HUES48 (cell line): ENCODE measurements around the gene KRT73.
"Not testable (repeated sequence)": the region's sequence is repeated elsewhere in the genome, so short reads cannot be mapped to it uniquely, and the experiment has no call there.

Experiments used
- H3K27ac ChIP-seq: one replicate; pipeline ENCODE4 v1.7.0; 2013; ENCODE audit warnings: low read depth, low read length, inconsistent platforms
- H3K27me3 ChIP-seq: 2 replicates; pipeline ENCODE4 v1.6.1; 2013; ENCODE audit warnings: mild to moderate bottlenecking, low read length; ENCODE audit not compliant: control insufficient read depth, insufficient read depth
- H3K36me3 ChIP-seq: 2 replicates; pipeline ENCODE4 v1.6.1; 2013; ENCODE audit warnings: low read length; ENCODE audit not compliant: control insufficient read depth, insufficient read depth
- H3K4me1 ChIP-seq: 2 replicates; pipeline ENCODE4 v1.6.1; 2013; ENCODE audit warnings: mild to moderate bottlenecking, low read length; ENCODE audit not compliant: control insufficient read depth, insufficient read depth
- H3K4me3 ChIP-seq: 2 replicates; pipeline ENCODE4 v1.5.1; 2013; ENCODE audit warnings: mild to moderate bottlenecking, low read depth, low read length
- H3K9ac ChIP-seq: 2 replicates; pipeline ENCODE4 v1.6.1; 2013; ENCODE audit warnings: mild to moderate bottlenecking, low read depth, low read length, moderate library complexity
- H3K9me3 ChIP-seq: 2 replicates; pipeline ENCODE4 v1.6.1; 2013; ENCODE audit warnings: low read length; ENCODE audit not compliant: control insufficient read depth, insufficient read depth

The KRT73 gene

DNA sequence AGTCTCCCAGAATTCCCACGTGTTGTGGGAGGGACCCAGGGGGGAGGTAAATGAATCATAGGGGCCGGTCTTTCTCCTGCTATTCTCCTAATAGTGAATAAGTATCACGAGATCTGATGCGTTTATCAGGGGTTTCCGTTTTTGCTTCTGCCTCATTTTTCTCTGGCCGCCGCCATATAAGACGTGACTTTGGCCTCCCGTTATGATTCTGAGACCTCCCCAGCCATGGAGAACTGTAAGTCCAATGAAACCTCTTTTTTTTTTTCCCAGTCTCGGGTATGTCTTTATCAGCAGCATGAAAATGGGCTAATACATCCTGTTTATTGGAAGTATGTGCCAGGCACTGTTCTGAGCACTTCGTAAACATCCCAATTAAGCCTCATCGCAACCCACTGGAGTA lies 17.9 kb downstream of the KRT73 start:
- no peak overlapping the region for H3K4me3 ChIP-seq
- H3K4me1 ChIP-seq = no peaks in the 10 kb centered on the region
- H3K9ac ChIP-seq = no peak overlapping the region
- H3K36me3 ChIP-seq = no peaks in the 10 kb centered on the region
- H3K27me3 ChIP-seq = peaks cover 23% of the 10 kb centered on the region
- no peak overlapping the region for H3K27ac ChIP-seq
- no peaks in the 10 kb centered on the region for H3K9me3 ChIP-seq

DNA sequence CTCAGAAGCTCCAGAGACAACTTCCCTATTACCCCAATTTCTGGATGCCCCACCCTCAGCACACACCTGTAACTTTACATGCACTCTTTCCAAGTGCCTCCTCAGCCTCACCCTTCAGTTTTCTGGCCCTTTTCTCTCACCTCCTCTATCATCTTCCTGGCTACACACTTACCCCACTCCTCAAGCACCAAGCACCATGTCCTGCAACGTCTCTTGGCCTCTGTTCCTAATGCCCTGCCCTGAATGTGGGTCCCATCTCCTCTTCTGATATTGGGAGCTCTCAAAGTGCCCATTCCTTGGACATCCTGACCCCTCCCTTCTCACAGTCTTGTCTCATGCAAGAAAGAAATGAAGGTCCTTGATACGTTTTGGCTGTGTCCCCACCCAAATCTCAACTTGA lies 18.3 kb downstream of the KRT73 start:
- Histone ChIP-seq H3K36me3 (no peaks in the 10 kb centered on the region), H3K9ac (no peak overlapping the region), H3K27me3 (peaks cover 23% of the 10 kb centered on the region), H3K4me3 (no peak overlapping the region), H3K9me3 (no peaks in the 10 kb centered on the region), H3K27ac (no peak overlapping the region), H3K4me1 (no peaks in the 10 kb centered on the region)

- H3K4me3 ChIP-seq = no peak overlapping the region
- no peaks in the 10 kb centered on the region for H3K4me1 ChIP-seq
- H3K36me3 ChIP-seq = no peaks in the 10 kb centered on the region
- no peaks in the 10 kb centered on the region for H3K9me3 ChIP-seq
- H3K9ac ChIP-seq = no peak overlapping the region
- H3K27me3 ChIP-seq = peaks cover 23% of the 10 kb centered on the region
- no peak overlapping the region for H3K27ac ChIP-seq
These were observed 19.4 kb downstream of the KRT73 start for GRCh38 chr12:52598966-52599365.

- H3K4me1 ChIP-seq, H3K9ac ChIP-seq, H3K27ac ChIP-seq, H3K27me3 ChIP-seq, H3K4me3 ChIP-seq, H3K36me3 ChIP-seq: not testable (repeated sequence)
- peaks cover 13% of the 10 kb centered on the region for H3K9me3 ChIP-seq
These were observed 24.1 kb downstream of the KRT73 start for GRCh38 chr12:52594237-52594636.

GRCh38 chr12:52591521-52591920 lies 26.8 kb downstream of the KRT73 start:
- H3K4me3 ChIP-seq = no peak overlapping the region
- no peaks in the 10 kb centered on the region for H3K36me3 ChIP-seq
- H3K4me1 ChIP-seq = no peaks in the 10 kb centered on the region
- no peak overlapping the region for H3K27ac ChIP-seq
- H3K27me3 ChIP-seq = no peaks in the 10 kb centered on the region
- H3K9me3 ChIP-seq = peaks cover 13% of the 10 kb centered on the region
- H3K9ac ChIP-seq = no peak overlapping the region

DNA sequence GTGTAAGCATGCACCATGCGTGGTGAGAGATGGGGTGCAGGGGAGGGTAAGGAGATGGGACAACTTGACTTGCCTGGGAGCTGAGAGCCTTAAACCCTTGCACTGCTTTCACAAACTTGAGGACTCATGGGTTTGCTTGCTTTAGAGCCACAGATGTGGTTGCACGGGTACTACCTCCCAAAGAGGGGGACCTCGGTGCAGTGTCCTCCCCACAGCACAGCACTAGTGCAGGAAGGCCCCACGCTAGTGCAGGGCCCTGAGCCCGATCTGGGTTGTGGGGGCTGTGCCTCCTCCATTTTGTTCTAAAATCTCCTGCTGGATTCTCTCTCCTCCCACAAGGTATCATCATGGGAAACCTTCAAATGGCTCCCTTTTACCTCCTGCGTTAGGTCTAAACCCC lies 28.3 kb downstream of the KRT73 start:
- H3K36me3 ChIP-seq = no peaks in the 10 kb centered on the region

DNA sequence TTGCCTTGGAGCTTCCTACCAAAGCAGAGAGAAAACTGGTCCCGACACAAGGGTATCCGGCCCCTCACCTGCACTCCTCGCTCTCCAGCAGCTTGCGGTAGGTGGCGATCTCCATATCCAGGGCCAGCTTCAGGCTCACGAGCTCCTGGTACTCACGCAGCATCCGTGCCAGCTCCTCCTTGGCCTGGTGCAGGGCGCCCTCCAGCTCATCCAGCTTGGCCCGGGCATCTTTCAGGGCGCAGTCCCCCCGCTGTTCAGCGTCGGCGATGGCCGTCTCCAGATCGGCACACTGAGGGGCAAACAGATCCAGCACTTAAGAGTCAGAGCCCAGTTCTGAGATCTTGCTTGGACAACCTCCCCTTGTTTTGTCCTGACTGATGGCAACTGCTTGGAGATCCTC lies 30.8 kb downstream of the KRT73 start:
- Histone ChIP-seq H3K4me1 (no peaks in the 10 kb centered on the region), H3K9me3 (peaks cover 13% of the 10 kb centered on the region), H3K27me3 (no peaks in the 10 kb centered on the region), H3K9ac (no peak overlapping the region), H3K27ac (no peak overlapping the region), H3K4me3 (no peak overlapping the region), H3K36me3 (no peaks in the 10 kb centered on the region)

More for the DNA sequence above, 28.3 kb downstream of the KRT73 start:
- Histone ChIP-seq H3K27me3 (no peaks in the 10 kb centered on the region), H3K27ac (no peak overlapping the region), H3K9ac (no peak overlapping the region), H3K4me1 (no peaks in the 10 kb centered on the region), H3K4me3 (no peak overlapping the region), H3K9me3 (peaks cover 13% of the 10 kb centered on the region)

GRCh38 chr12:52585946-52586345 lies 32.4 kb downstream of the KRT73 start:
- no peak overlapping the region for H3K4me3 ChIP-seq

DNA sequence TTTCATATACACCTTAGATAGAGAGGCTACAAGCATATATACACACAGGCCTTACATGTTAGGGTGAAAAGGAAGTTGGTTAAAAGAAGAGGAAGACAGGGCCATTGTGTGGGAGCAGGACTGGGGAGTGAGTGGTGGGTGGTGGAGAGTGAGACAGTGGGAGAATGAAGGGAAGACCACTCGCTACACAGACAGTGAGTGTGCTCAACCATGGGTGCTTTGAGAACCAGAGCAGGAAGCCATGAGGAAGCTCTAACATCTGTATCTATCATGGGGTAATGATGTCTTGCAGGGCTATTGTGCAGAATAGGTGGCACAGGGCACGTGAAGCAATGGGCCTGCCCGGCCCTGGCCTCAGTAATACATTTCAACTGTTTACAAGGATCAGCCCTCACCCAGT lies 33.3 kb downstream of the KRT73 start:
- Histone ChIP-seq H3K9ac (no peak overlapping the region), H3K9me3 (no peaks in the 10 kb centered on the region), H3K4me3 (no peak overlapping the region), H3K36me3 (no peaks in the 10 kb centered on the region), H3K27me3 (no peaks in the 10 kb centered on the region), H3K4me1 (no peaks in the 10 kb centered on the region), H3K27ac (no peak overlapping the region)

More at GRCh38 chr12:52585946-52586345, 32.4 kb downstream of the KRT73 start:
- H3K9ac ChIP-seq = no peak overlapping the region
- H3K27me3 ChIP-seq = no peaks in the 10 kb centered on the region
- peaks cover 4% of the 10 kb centered on the region; the same call in 1 of the 2 replicates for H3K9me3 ChIP-seq
- no peak overlapping the region for H3K27ac ChIP-seq
- no peaks in the 10 kb centered on the region for H3K4me1 ChIP-seq
- no peaks in the 10 kb centered on the region for H3K36me3 ChIP-seq

- Histone ChIP-seq H3K4me3 (no peak overlapping the region), H3K36me3 (no peaks in the 10 kb centered on the region), H3K27ac (no peak overlapping the region), H3K9ac (no peak overlapping the region), H3K9me3 (no peaks in the 10 kb centered on the region), H3K27me3 (no peaks in the 10 kb centered on the region), H3K4me1 (no peaks in the 10 kb centered on the region)
These were observed 34.1 kb downstream of the KRT73 start for GRCh38 chr12:52584156-52584682.

DNA sequence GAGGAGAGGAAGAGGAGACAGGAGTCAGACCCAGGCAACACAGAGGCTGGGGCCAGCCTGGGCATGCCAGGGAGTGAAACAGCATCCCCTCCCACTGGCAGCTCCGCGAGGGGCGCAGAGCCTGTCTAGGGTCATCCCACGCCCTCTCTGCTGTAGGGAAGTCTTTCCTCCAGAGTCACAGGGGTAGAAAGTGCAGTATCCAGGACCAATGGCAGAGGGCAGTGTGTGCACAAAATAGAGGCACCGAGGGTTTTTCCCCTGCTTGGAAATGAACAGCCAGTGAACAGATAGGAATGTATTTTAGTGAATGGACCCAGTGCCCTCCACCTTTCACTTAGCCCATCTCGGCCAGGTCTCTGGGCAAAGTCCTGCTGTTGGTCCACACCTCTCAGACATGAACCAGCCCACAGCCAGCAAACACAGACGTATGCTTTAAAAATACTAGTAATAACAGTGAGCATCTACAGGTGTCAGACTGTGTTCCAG lies 35.3 kb downstream of the KRT73 start:
- no peaks in the 10 kb centered on the region for H3K36me3 ChIP-seq
- H3K27me3 ChIP-seq = no peaks in the 10 kb centered on the region
- no peak overlapping the region for H3K9ac ChIP-seq

DNA sequence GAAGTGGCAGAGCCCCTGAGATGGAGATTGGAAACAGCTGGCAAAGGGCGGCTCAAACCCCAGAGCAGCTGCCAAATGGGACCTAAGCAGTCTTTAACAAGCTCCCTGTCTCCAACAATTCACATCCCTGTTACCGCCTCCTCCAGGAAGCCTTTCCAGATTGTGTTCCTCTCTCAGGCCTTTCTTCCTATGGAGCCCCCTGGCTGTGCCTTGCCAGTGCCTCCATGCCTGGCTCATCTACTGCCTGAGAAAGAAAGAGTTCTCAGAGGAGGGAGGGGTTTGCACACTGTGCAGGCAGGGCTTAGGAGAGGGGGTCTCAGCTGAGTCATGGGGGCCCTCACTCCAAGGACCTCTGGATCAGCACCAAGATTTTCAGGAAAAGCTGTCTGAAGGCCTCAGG lies 35.9 kb downstream of the KRT73 start:
- Histone ChIP-seq H3K27ac (no peak overlapping the region), H3K36me3 (no peaks in the 10 kb centered on the region), H3K27me3 (no peaks in the 10 kb centered on the region), H3K9me3 (no peaks in the 10 kb centered on the region), H3K4me1 (no peaks in the 10 kb centered on the region), H3K9ac (no peak overlapping the region), H3K4me3 (no peak overlapping the region)

More for the DNA sequence above, 35.3 kb downstream of the KRT73 start:
- Histone ChIP-seq H3K27ac (no peak overlapping the region), H3K4me1 (no peaks in the 10 kb centered on the region), H3K9me3 (no peaks in the 10 kb centered on the region), H3K4me3 (no peak overlapping the region)
